ENCODE measurements around the gene XYLT1.
A peak's percentile ranks its signal among the peaks of the same experiment; 100 is the strongest.

Gene XYLT1

DNA sequence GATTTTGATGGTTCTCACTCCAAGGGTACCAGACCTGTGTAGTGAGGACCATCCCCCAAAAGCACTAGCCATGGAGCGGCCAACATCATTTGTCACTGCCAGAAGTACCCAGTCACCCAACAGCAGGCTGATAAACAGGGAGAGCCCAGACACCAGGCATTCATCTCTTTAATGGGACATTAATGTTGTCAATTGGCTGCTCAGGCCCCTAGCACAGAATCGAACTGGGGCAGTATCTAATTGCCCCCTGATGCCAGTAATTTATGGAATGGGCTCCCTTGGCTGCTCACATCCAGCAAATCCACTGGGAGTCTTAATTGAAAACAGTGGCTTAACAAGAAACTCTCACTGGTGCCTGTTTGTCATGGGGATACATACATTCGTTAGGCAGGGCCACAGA, 344.6 kb downstream of the XYLT1 start:
- no peak for DNase-seq (ENCODE audit: low spot score in 2 of 2)
- no peak for ATAC-seq
- H3K4me1 Mint-ChIP-seq = peaks cover 8% of the 10 kb centered on the region
- no peak overlapping the region for H3K27ac Mint-ChIP-seq
- no peak overlapping the region for H3K4me3 Mint-ChIP-seq
- peaks cover 4% of the 10 kb centered on the region for H3K9me3 Mint-ChIP-seq
- H3K36me3 Mint-ChIP-seq = peaks cover 16% of the 10 kb centered on the region

GRCh38 chr16:17125671-17126070, 345.1 kb downstream of the XYLT1 start:
- H3K27ac Mint-ChIP-seq = no peak overlapping the region
- DNase-seq (ENCODE audit: low spot score in 2 of 2) = no peak
- peaks cover 4% of the 10 kb centered on the region for H3K4me1 Mint-ChIP-seq
- H3K4me3 Mint-ChIP-seq = no peak overlapping the region
- H3K36me3 Mint-ChIP-seq = peaks cover 16% of the 10 kb centered on the region
- H3K9me3 Mint-ChIP-seq = peaks cover 4% of the 10 kb centered on the region
- no peak for ATAC-seq

- H3K36me3 Mint-ChIP-seq = peaks cover 6% of the 10 kb centered on the region
- no peak for ATAC-seq
These were observed 352.7 kb downstream of the XYLT1 start for GRCh38 chr16:17117906-17118577.

GRCh38 chr16:17116595-17117322, 354.0 kb downstream of the XYLT1 start:
- peak overlapping the region; percentile 15 for H3K27ac Mint-ChIP-seq
- H3K36me3 Mint-ChIP-seq = peaks cover 6% of the 10 kb centered on the region
- ATAC-seq (no peak), DNase-seq (ENCODE audit: low spot score in 2 of 2) (no peak)
- no peak overlapping the region for H3K4me3 Mint-ChIP-seq
- no peaks in the 10 kb centered on the region for H3K9me3 Mint-ChIP-seq
- H3K4me1 Mint-ChIP-seq = no peaks in the 10 kb centered on the region

More at GRCh38 chr16:17117906-17118577, 352.7 kb downstream of the XYLT1 start:
- Mint-ChIP-seq H3K9me3 (no peaks in the 10 kb centered on the region), H3K4me3 (no peak overlapping the region), H3K27ac (peak overlapping the region; percentile 46), H3K4me1 (no peaks in the 10 kb centered on the region)
- DNase-seq (ENCODE audit: low spot score in 2 of 2) = no peak

GRCh38 chr16:17109413-17109812, 361.3 kb downstream of the XYLT1 start:
- H3K36me3 Mint-ChIP-seq = peaks cover 5% of the 10 kb centered on the region

GRCh38 chr16:17108596-17108995, 362.2 kb downstream of the XYLT1 start:
- H3K4me3 Mint-ChIP-seq = no peak overlapping the region
- ATAC-seq = no peak

More at GRCh38 chr16:17109413-17109812, 361.3 kb downstream of the XYLT1 start:
- ATAC-seq (no peak), DNase-seq (ENCODE audit: low spot score in 2 of 2) (no peak)
- peaks cover 24% of the 10 kb centered on the region for H3K4me1 Mint-ChIP-seq
- H3K9me3 Mint-ChIP-seq = no peaks in the 10 kb centered on the region
- H3K4me3 Mint-ChIP-seq = no peak overlapping the region
- H3K27ac Mint-ChIP-seq = peak overlapping the region; percentile 30

GRCh38 chr16:17107450-17107849, 363.3 kb downstream of the XYLT1 start:
- no peaks in the 10 kb centered on the region for H3K9me3 Mint-ChIP-seq
- DNase-seq (ENCODE audit: low spot score in 2 of 2) (no peak), ATAC-seq (no peak)
- peaks cover 5% of the 10 kb centered on the region for H3K36me3 Mint-ChIP-seq
- no peak overlapping the region for H3K4me3 Mint-ChIP-seq
- H3K4me1 Mint-ChIP-seq = peaks cover 28% of the 10 kb centered on the region
- H3K27ac Mint-ChIP-seq = peak overlapping the region; percentile 45

More at GRCh38 chr16:17108596-17108995, 362.2 kb downstream of the XYLT1 start:
- H3K36me3 Mint-ChIP-seq = peaks cover 5% of the 10 kb centered on the region
- H3K4me1 Mint-ChIP-seq = peaks cover 28% of the 10 kb centered on the region
- H3K27ac Mint-ChIP-seq = no peak overlapping the region
- no peak for DNase-seq (ENCODE audit: low spot score in 2 of 2)
- no peaks in the 10 kb centered on the region for H3K9me3 Mint-ChIP-seq

DNA sequence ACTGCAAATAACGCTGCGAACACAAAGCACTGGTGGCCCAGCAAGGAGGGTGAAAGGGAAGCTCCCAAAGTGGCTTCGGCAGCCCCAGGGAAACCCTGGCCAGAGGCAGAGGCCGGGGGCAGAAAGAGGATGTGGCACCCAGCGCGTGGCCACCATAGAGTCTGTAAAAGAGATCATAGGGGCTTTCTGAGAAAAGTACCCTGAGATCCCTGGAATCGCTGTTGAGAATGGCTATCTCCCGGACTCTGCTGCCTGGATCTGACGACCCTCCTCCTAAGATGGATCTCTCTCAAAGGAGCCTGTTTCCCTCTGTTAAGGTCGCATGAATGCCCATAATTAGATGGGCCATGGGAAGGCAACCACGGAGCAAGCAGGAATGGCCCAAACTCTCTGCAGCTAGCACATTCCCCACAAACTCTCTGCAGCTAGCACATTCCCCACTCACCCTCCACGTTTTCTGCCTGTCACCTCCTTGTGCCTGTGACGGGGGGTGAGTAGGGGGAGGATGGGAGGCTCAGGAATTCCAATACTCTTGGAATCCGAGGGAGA, 364.4 kb downstream of the XYLT1 start:
- no peak for DNase-seq (ENCODE audit: low spot score in 2 of 2)
- H3K4me1 Mint-ChIP-seq = peaks cover 28% of the 10 kb centered on the region
- H3K4me3 Mint-ChIP-seq = no peak overlapping the region
- peaks cover 5% of the 10 kb centered on the region for H3K36me3 Mint-ChIP-seq
- ATAC-seq = no peak
- no peaks in the 10 kb centered on the region for H3K9me3 Mint-ChIP-seq
- H3K27ac Mint-ChIP-seq = peak overlapping the region; percentile 50

DNA sequence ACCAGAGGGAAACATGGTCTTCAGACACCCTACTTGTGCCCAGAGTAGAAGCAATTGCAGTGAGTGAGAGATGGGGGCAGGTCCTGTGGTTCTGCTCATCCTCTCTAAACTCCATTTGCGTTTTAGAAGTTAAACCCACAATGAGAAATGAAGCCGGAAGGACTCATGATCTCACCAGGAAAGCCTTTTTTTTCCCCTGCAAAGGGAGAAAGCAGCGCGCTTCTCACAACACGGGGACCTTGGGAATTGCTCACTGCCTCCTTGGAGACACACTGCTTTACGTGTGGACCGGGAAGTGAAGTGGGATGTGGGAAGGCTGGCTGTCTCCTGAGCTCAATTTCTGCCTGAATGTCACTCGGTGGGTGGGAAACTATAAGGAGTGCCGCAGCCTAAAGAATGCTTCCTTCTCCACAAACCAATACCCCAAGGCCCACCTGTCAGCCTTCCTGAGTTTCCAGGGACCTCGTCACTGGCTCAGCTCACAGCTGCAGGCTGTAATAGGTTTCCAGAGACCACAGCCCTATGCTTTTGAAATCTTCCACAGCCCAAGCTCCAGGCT, 365.4 kb downstream of the XYLT1 start:
- Mint-ChIP-seq H3K9me3 (no peaks in the 10 kb centered on the region), H3K4me1 (peaks cover 28% of the 10 kb centered on the region), H3K4me3 (no peak overlapping the region), H3K27ac (peak overlapping the region; percentile 49), H3K36me3 (peaks cover 5% of the 10 kb centered on the region)
- DNase-seq (ENCODE audit: low spot score in 2 of 2) (no peak), ATAC-seq (peak; percentile 59)

DNA sequence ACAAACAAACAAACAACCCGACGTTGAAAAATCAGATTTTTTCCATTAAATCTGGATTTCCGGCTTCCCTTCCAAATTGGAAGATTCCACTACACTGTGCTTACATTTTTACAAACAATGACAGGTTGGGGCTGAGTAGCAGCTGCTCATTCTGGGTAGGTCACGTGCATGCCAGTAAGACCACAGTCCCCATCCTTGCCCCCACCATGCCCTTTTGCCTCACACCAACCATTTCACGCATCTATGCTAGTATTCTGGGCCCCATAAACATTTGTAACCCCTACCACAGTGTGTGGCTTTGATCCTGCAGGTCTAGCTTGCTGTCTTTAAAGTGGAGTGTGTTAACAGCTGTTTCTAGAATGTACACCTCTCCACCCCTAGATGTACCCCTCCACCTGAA, 366.1 kb downstream of the XYLT1 start:
- Mint-ChIP-seq H3K27ac (peak overlapping the region; percentile 49), H3K36me3 (peaks cover 5% of the 10 kb centered on the region), H3K4me1 (peaks cover 28% of the 10 kb centered on the region), H3K9me3 (no peaks in the 10 kb centered on the region), H3K4me3 (no peak overlapping the region)
- ATAC-seq (peak; percentile 13), DNase-seq (ENCODE audit: low spot score in 2 of 2) (no peak)

GRCh38 chr16:17103216-17103615, 367.5 kb downstream of the XYLT1 start:
- ATAC-seq (no peak), DNase-seq (ENCODE audit: low spot score in 2 of 2) (no peak)
- H3K4me3 Mint-ChIP-seq = no peak overlapping the region
- H3K27ac Mint-ChIP-seq = no peak overlapping the region
- H3K36me3 Mint-ChIP-seq = peaks cover 5% of the 10 kb centered on the region
- no peaks in the 10 kb centered on the region for H3K9me3 Mint-ChIP-seq
- H3K4me1 Mint-ChIP-seq = peaks cover 28% of the 10 kb centered on the region

GRCh38 chr16:17101646-17102045, 369.1 kb downstream of the XYLT1 start:
- ATAC-seq = peak; percentile 56

GRCh38 chr16:17098685-17099084, 372.1 kb downstream of the XYLT1 start:
- no peak overlapping the region for H3K4me3 Mint-ChIP-seq
- no peaks in the 10 kb centered on the region for H3K9me3 Mint-ChIP-seq
- ATAC-seq (no peak), DNase-seq (ENCODE audit: low spot score in 2 of 2) (no peak)
- no peaks in the 10 kb centered on the region for H3K4me1 Mint-ChIP-seq
- no peak overlapping the region for H3K27ac Mint-ChIP-seq
- no peaks in the 10 kb centered on the region for H3K36me3 Mint-ChIP-seq

More at GRCh38 chr16:17101646-17102045, 369.1 kb downstream of the XYLT1 start:
- peaks cover 3% of the 10 kb centered on the region for H3K36me3 Mint-ChIP-seq
- H3K4me1 Mint-ChIP-seq = peaks cover 26% of the 10 kb centered on the region
- no peak overlapping the region for H3K27ac Mint-ChIP-seq
- no peaks in the 10 kb centered on the region for H3K9me3 Mint-ChIP-seq
- DNase-seq (ENCODE audit: low spot score in 2 of 2) = no peak
- no peak overlapping the region for H3K4me3 Mint-ChIP-seq

GRCh38 chr16:17084130-17084529, 386.6 kb downstream of the XYLT1 start:
- Mint-ChIP-seq H3K4me3 (no peak overlapping the region), H3K36me3 (no peaks in the 10 kb centered on the region), H3K4me1 (no peaks in the 10 kb centered on the region), H3K27ac (no peak overlapping the region), H3K9me3 (no peaks in the 10 kb centered on the region)
- ATAC-seq (no peak), DNase-seq (ENCODE audit: low spot score in 2 of 2) (no peak)

GRCh38 chr16:17083628-17084027, 387.1 kb downstream of the XYLT1 start:
- DNase-seq (ENCODE audit: low spot score in 2 of 2) (no peak), ATAC-seq (no peak)
- Mint-ChIP-seq H3K36me3 (no peaks in the 10 kb centered on the region), H3K27ac (no peak overlapping the region), H3K4me3 (no peak overlapping the region), H3K9me3 (no peaks in the 10 kb centered on the region), H3K4me1 (no peaks in the 10 kb centered on the region)
